Stimulated activated CD4-positive, alpha-beta T cell treated with anti-CD3 and anti-CD28 coated beads, Interleukin-2, amount 100 ng/mL, for 48 hours (primary cell): ENCODE data around the gene GPR18.
"Not testable (repeated sequence)": the region's sequence is repeated elsewhere in the genome, so short reads cannot be mapped to it uniquely, and the experiment has no call there.

Source experiments
- DNase-seq, 2 donors: peaks; one replicate each; pipeline ENCODE4 v3.0.0-alpha.2; 2020

Gene GPR18

GRCh38 chr13:99265162-99265800, 7.1 kb upstream of the GPR18 start:
- peak; percentile 37 to 43 for DNase-seq

GRCh38 chr13:99264051-99264450, 5.9 kb upstream of the GPR18 start:
- DNase-seq = no peak

- no peak for DNase-seq
Measured at GRCh38 chr13:99263126-99263785, 5.1 kb upstream of the GPR18 start.

- DNase-seq = no peak
Measured at GRCh38 chr13:99261059-99261458, 2.9 kb upstream of the GPR18 start.

- DNase-seq = no peak
Measured at GRCh38 chr13:99260216-99260615, 2.0 kb upstream of the GPR18 start.

GRCh38 chr13:99258946-99259345, 767 bp upstream of the GPR18 start:
- no peak for DNase-seq

- no peak for DNase-seq
Measured at GRCh38 chr13:99257291-99257690, 888 bp downstream of the GPR18 start.

- DNase-seq = no peak
Measured at GRCh38 chr13:99256709-99257108, 1.5 kb downstream of the GPR18 start.

GRCh38 chr13:99256283-99256682, 1.9 kb downstream of the GPR18 start:
- DNase-seq = no peak

GRCh38 chr13:99255271-99255670, 2.9 kb downstream of the GPR18 start:
- no peak for DNase-seq

- DNase-seq = no peak
Measured at GRCh38 chr13:99254830-99255229, 3.3 kb downstream of the GPR18 start.

- DNase-seq = no peak
Measured at GRCh38 chr13:99251921-99252320, 6.3 kb downstream of the GPR18 start.

GRCh38 chr13:99250982-99251825, 7.0 kb downstream of the GPR18 start:
- DNase-seq = no peak

GRCh38 chr13:99249606-99250005, 8.6 kb downstream of the GPR18 start:
- DNase-seq = not testable (repeated sequence)

GRCh38 chr13:99249178-99249577, 9.0 kb downstream of the GPR18 start:
- not testable (repeated sequence) for DNase-seq

GRCh38 chr13:99246100-99246499, 12.1 kb downstream of the GPR18 start:
- no peak for DNase-seq

- DNase-seq = no peak
Measured at GRCh38 chr13:99237981-99238662, 20.1 kb downstream of the GPR18 start.

GRCh38 chr13:99231721-99232120, 26.5 kb downstream of the GPR18 start:
- DNase-seq = no peak

- no peak for DNase-seq
Measured at GRCh38 chr13:99230991-99231390, 27.2 kb downstream of the GPR18 start.

- not testable (repeated sequence) for DNase-seq
Measured at GRCh38 chr13:99230588-99230987, 27.6 kb downstream of the GPR18 start.

- no peak for DNase-seq
Measured at GRCh38 chr13:99228737-99229691, 29.2 kb downstream of the GPR18 start.
